Ishikawa (cell line): Measurements from ENCODE around the gene TSPAN9.

Experiments used
- CEBPB ChIP-seq: IDR thresholded peaks from 2 replicates; pipeline ENCODE4 v1.6.1; 2012
- CREB1 ChIP-seq: IDR thresholded peaks from 2 replicates; pipeline ENCODE4 v1.6.1; 2012; ENCODE audit warnings: low read depth
- EGR1 ChIP-seq: IDR thresholded peaks from 2 replicates; pipeline ENCODE4 v1.6.1; 2012
- EP300 ChIP-seq: IDR thresholded peaks from 2 replicates; pipeline ENCODE4 v1.6.1; 2012; ENCODE audit warnings: borderline replicate concordance
- FOXM1 ChIP-seq: IDR thresholded peaks from 2 replicates; pipeline ENCODE4 v1.6.1; 2012; ENCODE audit warnings: low read depth, borderline replicate concordance
- MAX ChIP-seq: IDR thresholded peaks from 2 replicates; pipeline ENCODE4 v1.6.1; 2012
- NFIC ChIP-seq: IDR thresholded peaks from 2 replicates; pipeline ENCODE4 v1.6.1; 2012
- RAD21 ChIP-seq: IDR thresholded peaks from 2 replicates; pipeline ENCODE4 v1.6.1; 2012; ENCODE audit warnings: low read depth
- REST ChIP-seq: IDR thresholded peaks from 2 replicates; pipeline ENCODE4 v1.6.1; 2012; ENCODE audit warnings: low read depth, mild to moderate bottlenecking
- TAF1 ChIP-seq: IDR thresholded peaks from 2 replicates; pipeline ENCODE4 v1.6.1; 2012; ENCODE audit warnings: low read depth, mild to moderate bottlenecking
- TCF12 ChIP-seq: IDR thresholded peaks from 2 replicates; pipeline ENCODE4 v1.6.1; 2012; ENCODE audit warnings: low read depth
- TEAD4 ChIP-seq: IDR thresholded peaks from 2 replicates; pipeline ENCODE4 v1.6.1; 2012
- YY1 ChIP-seq: IDR thresholded peaks from 2 replicates; pipeline ENCODE4 v1.6.1; 2012; ENCODE audit warnings: low read depth
- ZBTB7A ChIP-seq: IDR thresholded peaks from 2 replicates; pipeline ENCODE4 v1.6.1; 2012; ENCODE audit warnings: low read depth
- TF ChIP-seq, protein P1 (sequence below): IDR thresholded peaks from 2 replicates; pipeline ENCODE4 v1.6.1; 2012

TSPAN9 gene

DNA sequence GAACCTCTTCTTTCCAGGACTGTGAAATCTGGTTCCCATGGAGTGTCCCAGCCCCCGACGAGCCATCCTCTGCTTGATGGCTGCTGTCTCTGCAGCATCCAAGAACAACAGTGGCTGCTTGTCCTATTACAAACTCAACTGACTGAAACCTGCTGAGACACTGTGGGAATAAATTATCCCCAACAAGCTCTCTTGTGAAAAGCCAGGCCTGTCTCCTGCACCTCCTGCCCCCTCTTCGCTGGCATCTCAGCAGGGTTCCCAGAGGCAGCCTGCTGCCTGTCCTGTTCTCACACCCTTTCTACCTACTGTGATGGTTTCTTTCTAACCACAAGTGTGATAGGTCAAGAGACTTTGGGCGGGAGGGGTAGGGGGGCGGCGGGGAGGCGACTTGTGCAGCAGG, 180.2 kb downstream of the TSPAN9 start:
- no peak for TF ChIP-seq EGR1
- no peak for TF ChIP-seq ZBTB7A
- no peak for TF ChIP-seq TCF12

DNA sequence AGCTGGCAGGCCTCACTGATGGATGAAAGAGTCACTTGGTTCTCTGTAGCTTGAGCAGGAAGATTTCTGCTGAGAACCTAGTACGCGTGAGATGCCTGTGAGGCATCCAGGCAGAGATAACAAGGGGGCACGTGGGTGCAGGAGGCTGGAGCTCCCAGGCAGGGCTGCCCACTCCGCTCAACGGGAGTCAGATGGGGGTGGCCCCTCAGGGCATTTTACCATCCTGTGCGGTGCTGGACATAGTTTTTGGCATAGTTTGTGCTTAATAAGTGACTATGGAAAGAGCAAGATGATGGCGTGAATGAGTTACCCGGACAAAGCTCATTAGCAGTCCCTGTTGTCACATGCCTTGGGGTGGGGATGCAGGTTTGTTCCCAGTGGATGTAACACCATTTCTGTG, 182.8 kb downstream of the TSPAN9 start:
- TF ChIP-seq NFIC (no peak), CEBPB (no peak), ZBTB7A (no peak), RAD21 (no peak), CREB1 (no peak), EP300 (no peak), FOXM1 (no peak), TAF1 (no peak), TEAD4 (no peak), YY1 (no peak), MAX (no peak), TCF12 (no peak)
- TF ChIP-seq, protein P1, sequence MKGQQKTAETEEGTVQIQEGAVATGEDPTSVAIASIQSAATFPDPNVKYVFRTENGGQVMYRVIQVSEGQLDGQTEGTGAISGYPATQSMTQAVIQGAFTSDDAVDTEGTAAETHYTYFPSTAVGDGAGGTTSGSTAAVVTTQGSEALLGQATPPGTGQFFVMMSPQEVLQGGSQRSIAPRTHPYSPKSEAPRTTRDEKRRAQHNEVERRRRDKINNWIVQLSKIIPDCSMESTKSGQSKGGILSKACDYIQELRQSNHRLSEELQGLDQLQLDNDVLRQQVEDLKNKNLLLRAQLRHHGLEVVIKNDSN: no peak

- TF ChIP-seq FOXM1 (no peak), CREB1 (no peak), REST (no peak), TAF1 (no peak), MAX (no peak), EGR1 (no peak), TCF12 (no peak), YY1 (no peak), TEAD4 (no peak), EP300 (no peak), NFIC (no peak), RAD21 (no peak), ZBTB7A (no peak), CEBPB (no peak)
- TF ChIP-seq, protein P1: no peak
Observed at GRCh38 chr12:3261782-3262359, 184.7 kb downstream of the TSPAN9 start.

DNA sequence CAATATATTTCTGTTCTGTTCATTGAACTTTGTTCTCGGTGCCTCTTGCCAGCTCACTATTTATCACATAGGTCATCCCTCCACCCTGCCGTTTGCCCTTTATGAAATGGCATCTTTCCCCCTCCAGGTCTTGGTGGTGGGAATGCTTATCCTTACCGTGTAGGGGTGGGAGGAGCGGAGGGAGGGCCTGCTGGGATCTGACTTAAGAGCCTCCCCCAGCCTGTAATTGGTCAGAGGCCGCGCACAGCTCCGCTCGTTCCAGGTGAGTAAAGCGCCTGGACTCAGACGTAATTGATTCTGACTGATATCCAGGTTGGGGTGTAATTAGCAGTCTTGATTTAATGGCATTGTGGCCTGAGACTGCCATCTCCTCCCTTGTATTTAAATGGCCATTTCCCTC, 185.3 kb downstream of the TSPAN9 start:
- TF ChIP-seq CREB1 (no peak), REST (no peak), TCF12 (no peak), ZBTB7A (no peak), EGR1 (no peak), MAX (no peak), RAD21 (no peak), FOXM1 (no peak), TEAD4 (no peak), TAF1 (no peak), EP300 (no peak)
- TF ChIP-seq, protein P1: no peak

DNA sequence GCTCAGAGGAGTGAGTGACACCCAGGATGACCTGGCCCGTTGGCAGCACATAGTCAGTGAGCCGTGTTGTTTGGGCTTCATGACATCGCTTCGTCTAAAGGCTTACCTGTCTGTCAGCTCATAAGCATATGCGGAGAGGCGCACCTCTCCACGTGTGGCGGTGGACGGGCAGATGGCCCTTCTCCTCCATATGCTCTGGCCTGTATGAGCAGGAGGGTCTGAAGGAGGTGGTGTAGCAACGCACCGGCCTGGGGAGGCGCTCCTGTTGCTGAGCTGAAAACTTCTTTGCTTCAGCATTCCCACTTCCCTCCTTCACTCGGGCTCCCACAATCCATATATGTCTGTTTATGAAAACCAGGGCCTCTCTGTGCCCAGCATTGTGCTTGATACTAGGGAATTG, 186.1 kb downstream of the TSPAN9 start:
- TF ChIP-seq CEBPB (no peak), YY1 (no peak), RAD21 (no peak), TCF12 (no peak), TEAD4 (no peak), EGR1 (no peak), FOXM1 (no peak), MAX (no peak), EP300 (no peak), CREB1 (no peak), ZBTB7A (no peak)
- TF ChIP-seq, protein P1: no peak
